ENCODE results near the gene ZSCAN18. TPM values are rescaled to one million over a fixed set of nuclear protein-coding genes. Genes with fewer than 3 reads are reported as not detected.

The ZSCAN18 gene
- total and polyA plus RNA-seq, 2 of the 13 experiments (the other 11 are each of a cell fraction or from before 2014, with no cell fraction given), result not detected

GRCh38 chr19:58089846-58090245, 8.2 kb downstream of the ZSCAN18 start (continued):
- no peak for TF ChIP-seq TOE1 (CRISPR knock-in tag; IDR thresholded peaks at IDR 0.05)
- TF ChIP-seq DR1 (CRISPR knock-in tag; IDR thresholded peaks at IDR 0.05), result no peak
- no peak for TF ChIP-seq TRIM22 (IDR thresholded peaks at IDR 0.05)
- TF ChIP-seq ZSCAN5A (CRISPR knock-in tag; IDR thresholded peaks at IDR 0.05; ENCODE audit: borderline replicate concordance), result no peak
- no peak for TF ChIP-seq ELF3 (CRISPR knock-in tag; IDR thresholded peaks at IDR 0.05)
- no peak for TF ChIP-seq REPIN1 (CRISPR knock-in tag; IDR thresholded peaks at IDR 0.05; ENCODE audit: borderline replicate concordance, low read depth)
- no peak for TF ChIP-seq GLMP (CRISPR knock-in tag; IDR thresholded peaks at IDR 0.05; ENCODE audit: borderline replicate concordance)
- no peak for TF ChIP-seq NFE2L2 (IDR thresholded peaks at IDR 0.05; ENCODE audit: low read length)

GRCh38 chr19:58088521-58089052, 9.4 kb downstream of the ZSCAN18 start:
- FAIRE-seq, result no peak
- BruUV-seq (replicated peaks), result no TSS peak
- no peak for ATAC-seq
- Histone ChIP-seq H3K79me2 (ENCODE audit: insufficient read depth, low read length) (no peaks in the 10 kb centered on the region), H3K36me3 (replicated peaks in 1 of 2; ENCODE audit: control insufficient read depth in 1 of 2, insufficient read depth in 2 of 2, low read length in 2 of 2) (no peaks in the 10 kb centered on the region), H3K9me3 (ENCODE audit: low read length) (peaks cover 88% of the 10 kb centered on the region), H2AFZ (ENCODE audit: low read length) (no peak overlapping the region), H3K4me3 (replicated peaks in 1 of 3; ENCODE audit: insufficient read depth in 1 of 3, low read depth in 2 of 3, low read length in 3 of 3) (no peak overlapping the region), H3K27ac (ENCODE audit: extremely low read length, insufficient read depth, low read length) (no peak overlapping the region), H3K9ac (ENCODE audit: insufficient read depth, low read depth, low read length) (no peak overlapping the region), H3K4me1 (ENCODE audit: insufficient read depth, low read length) (no peaks in the 10 kb centered on the region), H4K20me1 (ENCODE audit: insufficient read depth, low read length) (no peaks in the 10 kb centered on the region), H3K4me2 (ENCODE audit: low read depth, low read length) (no peak overlapping the region), H3K27me3 (ENCODE audit: control insufficient read depth in 1 of 2, insufficient read depth in 2 of 2, low read length in 2 of 2) (no peaks in the 10 kb centered on the region)
- WGBS (ENCODE audit: low lambda C conversion rate), result 65% methylated on average over 7 of the region's 13 CpGs
- intact Hi-C loops (cut with micrococcal nuclease; ENCODE audit: unreplicated experiment) (no loop called here), in situ Hi-C loops (cut with HindIII; ENCODE audit: extremely low pct_ligation_motif_present, low pct_unique_long_range_greater_than_20kb) (no loop called here)
- ChIA-PET POLR2A (no interaction called here), CTCF (ENCODE audit: low intra/inter-chr PET ratio, low total read pairs) (no interaction called here)
- DNase-seq (ENCODE audit: low spot score), result no peak
- TF ChIP-seq ZNF501 (CRISPR knock-in tag; IDR thresholded peaks at IDR 0.05) (no peak), MYNN (CRISPR knock-in tag; IDR thresholded peaks at IDR 0.05; ENCODE audit: low read depth) (no peak), MNT (IDR thresholded peaks at IDR 0.05) (no peak), ZNF460 (CRISPR knock-in tag; IDR thresholded peaks at IDR 0.05; ENCODE audit: borderline replicate concordance) (no peak)
